Mesodermal cell (in vitro differentiated cells): ENCODE measurements around the gene SLC25A3.
A peak's percentile ranks its signal among the peaks of the same experiment; 100 is the strongest.
"Not testable (repeated sequence)": the region's sequence is repeated elsewhere in the genome, so short reads cannot be mapped to it uniquely, and the experiment has no call there.

Source experiments
- H3K27ac ChIP-seq: 2 replicates; pipeline ENCODE4 v1.7.0; 2013; ENCODE audit warnings: mild to moderate bottlenecking, low read depth, low read length, moderate library complexity; ENCODE audit not compliant: severe bottlenecking
- H3K36me3 ChIP-seq: 2 replicates; pipeline ENCODE4 v1.7.1; 2013; ENCODE audit warnings: mild to moderate bottlenecking, low read length, moderate library complexity; ENCODE audit not compliant: control insufficient read depth, insufficient read depth
- H3K4me1 ChIP-seq: one replicate; pipeline ENCODE4 v1.7.1; 2013; ENCODE audit warnings: mild to moderate bottlenecking, low read length; ENCODE audit not compliant: insufficient read depth, control insufficient read depth, poor library complexity, severe bottlenecking
- H3K4me3 ChIP-seq: 2 replicates; pipeline ENCODE4 v1.7.0; 2013; ENCODE audit warnings: low read length, control low read depth, mild to moderate bottlenecking; ENCODE audit not compliant: insufficient read depth, poor library complexity, severe bottlenecking; ENCODE audit errors: extremely low read depth
- H3K9me3 ChIP-seq: 2 replicates; pipeline ENCODE4 v1.7.1; 2013; ENCODE audit warnings: mild to moderate bottlenecking, low read length, moderate library complexity; ENCODE audit not compliant: control insufficient read depth
- WGBS, 2 experiments: methylation state at CpG; one replicate each; pipeline ENCODE4 v1.1.5; 2013; ENCODE audit warnings: missing lambda C conversion rate in 2 of 2; ENCODE audit not compliant: insufficient coverage in 2 of 2; 5-methylcytosine and 5-hydroxymethylcytosine counted together

SLC25A3 gene

GRCh38 chr12:98638009-98638408, 44.5 kb downstream of the SLC25A3 start:
- Histone ChIP-seq H3K9me3 (no peaks in the 10 kb centered on the region), H3K36me3 (peaks cover 69% of the 10 kb centered on the region), H3K4me1 (peaks cover 18% of the 10 kb centered on the region), H3K4me3 (no peak overlapping the region), H3K27ac (no peak overlapping the region)
- 100% methylated on average over 1 to 2 of the region's 2 CpGs for WGBS, 2 experiments

DNA sequence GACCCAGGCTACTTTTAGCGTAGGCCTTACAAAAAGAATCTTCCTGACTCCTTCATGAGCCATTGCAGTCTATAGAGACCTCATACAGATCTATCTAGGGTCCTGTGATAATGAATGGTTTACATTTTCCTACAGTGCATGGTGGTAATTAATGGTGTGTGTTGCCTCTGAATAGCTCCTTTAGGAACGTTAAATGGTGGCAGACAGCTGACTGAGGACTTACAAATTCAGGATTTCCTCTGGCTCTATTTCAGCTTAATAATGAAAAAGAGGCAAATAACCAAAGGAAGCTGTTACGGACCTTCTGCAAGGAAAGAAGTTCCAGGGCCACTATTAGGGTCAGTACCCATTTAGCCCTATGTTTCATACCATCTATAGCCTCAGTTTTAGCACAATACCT, 46.0 kb downstream of the SLC25A3 start:
- Histone ChIP-seq H3K27ac (no peak overlapping the region), H3K4me3 (no peak overlapping the region), H3K4me1 (peaks cover 20% of the 10 kb centered on the region), H3K36me3 (peaks cover 55% of the 10 kb centered on the region), H3K9me3 (no peaks in the 10 kb centered on the region)
- 92 to 100% methylated on average over 2 of the region's 3 CpGs for WGBS, 2 experiments

DNA sequence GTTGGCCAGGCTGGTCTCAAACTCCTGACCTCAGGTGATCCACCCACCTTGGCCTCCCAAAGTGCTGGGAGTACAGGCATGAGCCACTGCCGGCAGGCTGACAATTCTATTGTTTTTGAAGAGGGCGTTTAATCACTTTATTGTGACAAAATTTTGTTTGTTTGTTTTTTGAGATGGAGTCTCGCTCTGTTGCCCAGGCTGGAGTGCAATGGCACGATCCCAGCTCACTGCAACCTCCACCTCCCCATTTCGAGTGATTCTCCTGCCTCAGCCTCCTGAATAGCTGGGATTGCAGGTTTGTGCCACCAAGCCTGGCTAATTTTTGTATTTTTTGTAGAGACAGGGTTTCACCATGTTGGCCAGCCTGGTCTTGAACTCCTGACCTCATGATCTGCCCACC, 49.3 kb downstream of the SLC25A3 start:
- Histone ChIP-seq H3K4me3 (peak overlapping the region; percentile 98), H3K36me3 (peaks cover 48% of the 10 kb centered on the region)
- H3K9me3 ChIP-seq, H3K4me1 ChIP-seq, H3K27ac ChIP-seq: not testable (repeated sequence)
- WGBS, 2 experiments, result 100% methylated on average over 1 of the region's 5 CpGs; no CpG with 5 or more reads in 1 of the 2 experiments

DNA sequence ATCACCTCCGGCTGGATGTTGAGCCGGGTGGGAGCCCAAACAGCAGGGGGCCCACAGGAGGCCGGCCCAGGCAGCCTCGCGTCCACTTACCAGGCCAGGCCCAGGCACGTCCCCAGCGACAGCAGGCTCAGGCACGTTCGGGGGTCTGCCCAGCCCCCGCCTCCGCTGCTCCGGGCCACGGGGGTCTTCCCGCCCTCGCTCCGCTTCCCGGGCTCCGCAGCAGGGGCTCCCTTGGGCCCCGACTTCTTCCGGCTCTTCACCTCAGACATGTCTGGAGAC, 50.9 kb downstream of the SLC25A3 start:
- WGBS, 2 experiments, result 0% methylated on average over 17 to 19 of the region's 20 CpGs
- peaks cover 8% of the 10 kb centered on the region for H3K4me1 ChIP-seq
- peaks cover 45% of the 10 kb centered on the region for H3K36me3 ChIP-seq
- H3K27ac ChIP-seq, result peak overlapping the region; percentile 97
- no peaks in the 10 kb centered on the region for H3K9me3 ChIP-seq
- H3K4me3 ChIP-seq, result peak overlapping the region; percentile 98

GRCh38 chr12:98644712-98645571, 51.5 kb downstream of the SLC25A3 start, which contains the start of the genes APAF1 and IKBIP:
APAF1 (plus strand) TSS chr12:98645290; CDS start chr12:98648360, 3,070 bp downstream.
IKBIP (minus strand) TSS chr12:98644788; CDS start chr12:98644701, 87 bp downstream.
- peak within 1 kb of the TSS; percentile 98 for H3K4me3 ChIP-seq
- H3K9me3 ChIP-seq, result no peaks in the 10 kb centered on the region
- H3K4me1 ChIP-seq, result peaks cover 8% of the 10 kb centered on the region
- H3K27ac ChIP-seq, result peak within 1 kb of the TSS; percentile 97
- 0 to 1% methylated on average over 29 to 76 of the region's 91 CpGs for WGBS, 2 experiments
- H3K36me3 ChIP-seq, result peaks cover 45% of the 10 kb centered on the region

GRCh38 chr12:98645572-98646067, 52.1 kb downstream of the SLC25A3 start:
- WGBS, 2 experiments, result 1 to 2% methylated on average over 15 to 24 of the region's 24 CpGs
- H3K9me3 ChIP-seq, result no peaks in the 10 kb centered on the region
- H3K4me1 ChIP-seq, result peaks cover 8% of the 10 kb centered on the region
- peak overlapping the region; percentile 97 for H3K27ac ChIP-seq
- H3K36me3 ChIP-seq, result peaks cover 47% of the 10 kb centered on the region
- H3K4me3 ChIP-seq, result peak overlapping the region; percentile 98

- Histone ChIP-seq H3K36me3 (peaks cover 42% of the 10 kb centered on the region), H3K27ac (no peak overlapping the region), H3K4me1 (peaks cover 8% of the 10 kb centered on the region), H3K4me3 (peak overlapping the region; percentile 98), H3K9me3 (no peaks in the 10 kb centered on the region)
- WGBS, 2 experiments, result 19 to 35% methylated on average over 3 to 4 of the region's 8 CpGs
Observed at GRCh38 chr12:98646294-98647090, 53.0 kb downstream of the SLC25A3 start.

GRCh38 chr12:98651328-98651727, 57.8 kb downstream of the SLC25A3 start:
- H3K27ac ChIP-seq, result no peak overlapping the region
- no peaks in the 10 kb centered on the region for H3K4me1 ChIP-seq
- no peaks in the 10 kb centered on the region for H3K9me3 ChIP-seq
- H3K36me3 ChIP-seq, result peaks cover 45% of the 10 kb centered on the region
- H3K4me3 ChIP-seq, result no peak overlapping the region

GRCh38 chr12:98653866-98654493, 60.5 kb downstream of the SLC25A3 start:
- H3K36me3 ChIP-seq, result peaks cover 52% of the 10 kb centered on the region

More at GRCh38 chr12:98653866-98654493, 60.5 kb downstream of the SLC25A3 start:
- Histone ChIP-seq H3K4me3 (no peak overlapping the region), H3K9me3 (no peaks in the 10 kb centered on the region), H3K4me1 (no peaks in the 10 kb centered on the region), H3K27ac (no peak overlapping the region)
- 88% methylated on average over 1 of the region's 1 CpG; no CpG with 5 or more reads in 1 of the 2 experiments for WGBS, 2 experiments
